ENCODE data around the gene ANKRD33B. TPM values are rescaled to one million over a fixed set of nuclear protein-coding genes. Genes with fewer than 3 reads are reported as not detected.
"Not testable (repeated sequence)": the region's sequence is repeated elsewhere in the genome, so short reads cannot be mapped to it uniquely, and the experiment has no call there.

ANKRD33B gene
- total RNA-seq, 1 experiment from 2014 or later, result 10.9 TPM

- H3K4me2 ChIP-seq (ENCODE audit: low read length); intact Hi-C loops (cut with micrococcal nuclease); H3K9me2 ChIP-seq (ENCODE audit: insufficient read depth); H4K20me1 ChIP-seq (ENCODE audit: insufficient read depth); H3K4me3 ChIP-seq (replicated peaks in 1 of 2; ENCODE audit: low read depth in 1 of 2, low read length in 2 of 2); ATAC-seq; CTCF ChIA-PET; H3K9me3 ChIP-seq (ENCODE audit: control insufficient read depth in 1 of 2, insufficient read depth in 1 of 2, low read depth in 1 of 2, low read length in 2 of 2); POLR2A ChIA-PET; H3K9ac ChIP-seq (ENCODE audit: low read length); RAD21 ChIA-PET (ENCODE audit: low non-redundant PET in 1 of 2, low total read pairs in 2 of 2, uncharacterized antibody in 2 of 2, unreplicated experiment in 2 of 2); BruUV-seq (replicated peaks); DNase-seq (ENCODE audit: low read depth, low spot score); H3K27ac ChIP-seq (ENCODE audit: low read depth, low read length); H3K27me3 ChIP-seq (ENCODE audit: insufficient read depth, low read length); H2AFZ ChIP-seq (ENCODE audit: low read depth, low read length, poor library complexity, severe bottlenecking); H3K36me3 ChIP-seq (ENCODE audit: control insufficient read depth in 1 of 2, insufficient read depth in 2 of 2, low read length in 2 of 2): not testable (repeated sequence)
- peaks cover 69% of the 10 kb centered on the region for H3K79me2 ChIP-seq (ENCODE audit: insufficient read depth, low read length)
- H3K4me1 ChIP-seq (ENCODE audit: control insufficient read depth in 1 of 2, insufficient read depth in 2 of 2, low read length in 2 of 2), result peaks cover 0 to 31% of the 10 kb centered on the region in 2 experiments; a peak in 3 of 4 replicates
Observed at GRCh38 chr5:10574879-10575278, 11.0 kb downstream of the ANKRD33B start.

- no TSS peak for BruUV-seq (replicated peaks)
- ATAC-seq (peak; percentile 60; the same call in 1 of the 2 replicates), DNase-seq (ENCODE audit: low read depth, low spot score) (no peak)
- 0 out of 4 replicates have a peak, but pooled peaks cover 0 to 6% of the 10 kb centered on the region in 2 experiments for H3K36me3 ChIP-seq (ENCODE audit: control insufficient read depth in 1 of 2, insufficient read depth in 2 of 2, low read length in 2 of 2)
- H3K27me3 ChIP-seq (ENCODE audit: insufficient read depth, low read length), result no peaks in the 10 kb centered on the region
- peaks cover 4 to 44% of the 10 kb centered on the region in 2 experiments; a peak in 3 of 4 replicates for H3K4me1 ChIP-seq (ENCODE audit: control insufficient read depth in 1 of 2, insufficient read depth in 2 of 2, low read length in 2 of 2)
- no peak overlapping the region for H3K27ac ChIP-seq (ENCODE audit: low read depth, low read length)
- ChIA-PET POLR2A (no interaction called here), RAD21 (ENCODE audit: low non-redundant PET in 1 of 2, low total read pairs in 2 of 2, uncharacterized antibody in 2 of 2, unreplicated experiment in 2 of 2) (no interaction called here), CTCF (no interaction called here)
- no peak for TF ChIP-seq POLR2AphosphoS5 (IDR thresholded peaks at IDR 0.05; ENCODE audit: low read depth, low read length)
- peak; percentile 34; the same call in 1 of the 2 replicates for TF ChIP-seq RAD21 (IDR thresholded peaks at IDR 0.05; ENCODE audit: low read depth)
- peak in 2 of 3 experiments; percentile 33 to 34; a peak in 3 of 6 replicates for TF ChIP-seq CTCF (IDR thresholded peaks at IDR 0.05 in 2 of 3, conservative IDR thresholded peaks at IDR 0.05 in 1 of 3; ENCODE audit: borderline replicate concordance in 1 of 3, insufficient read depth in 1 of 3, low read depth in 2 of 3, low read length in 2 of 3)
- H3K4me2 ChIP-seq (ENCODE audit: low read length), result no peak overlapping the region
- H3K79me2 ChIP-seq (ENCODE audit: insufficient read depth, low read length), result peaks cover 69% of the 10 kb centered on the region
- no peak overlapping the region for H2AFZ ChIP-seq (ENCODE audit: low read depth, low read length, poor library complexity, severe bottlenecking)
- intact Hi-C loops (cut with micrococcal nuclease), result no loop called here
- H3K9me2 ChIP-seq (ENCODE audit: insufficient read depth), result no peaks in the 10 kb centered on the region
- H3K9me3 ChIP-seq (ENCODE audit: control insufficient read depth in 1 of 2, insufficient read depth in 1 of 2, low read depth in 1 of 2, low read length in 2 of 2), result no peaks in the 10 kb centered on the region
- H3K4me3 ChIP-seq (replicated peaks in 1 of 2; ENCODE audit: low read depth in 1 of 2, low read length in 2 of 2), result no peak overlapping the region
- H3K9ac ChIP-seq (ENCODE audit: low read length), result no peak overlapping the region
- H4K20me1 ChIP-seq (ENCODE audit: insufficient read depth), result peaks cover 3% of the 10 kb centered on the region; the same call in 1 of the 2 replicates
Observed at GRCh38 chr5:10576121-10576789, 12.4 kb downstream of the ANKRD33B start.

Measured in HCT116 (cell line).